Astrocyte (in vitro differentiated cells and primary cell): ENCODE results near the gene FSIP1. TPM values are rescaled to one million over a fixed set of nuclear protein-coding genes. Genes with fewer than 3 reads are reported as not detected.

Experiments
- DNase-seq: peaks from one replicate; pipeline ENCODE4 v3.0.0-alpha.2; 2010; ENCODE audit warnings: low read depth
- FAIRE-seq: peaks from 2 replicates; lab custom pipeline; 2011; peaks lifted over from hg19 to GRCh38; lab: Jason Lieb, UNC
- H2AFZ ChIP-seq: 2 replicates; pipeline ENCODE4 v1.6.0; 2012; ENCODE audit warnings: low read depth, low read length, inconsistent platforms
- H3K27ac ChIP-seq: 2 replicates; pipeline ENCODE4 v1.5.1; 2011; ENCODE audit warnings: low read depth, low read length, inconsistent platforms
- H3K27me3 ChIP-seq: 2 replicates; pipeline ENCODE4 v1.6.0; 2011; ENCODE audit warnings: low read length, inconsistent platforms; ENCODE audit not compliant: insufficient read depth
- H3K36me3 ChIP-seq: 2 replicates; pipeline ENCODE4 v1.5.1; 2011; ENCODE audit warnings: low read length, inconsistent platforms; ENCODE audit not compliant: insufficient read depth
- H3K4me1 ChIP-seq: 2 replicates; pipeline ENCODE4 v1.5.1; 2011; ENCODE audit warnings: low read length, inconsistent platforms; ENCODE audit not compliant: insufficient read depth
- H3K4me2 ChIP-seq: 2 replicates; pipeline ENCODE4 v1.6.0; 2012; ENCODE audit warnings: low read length, inconsistent platforms
- H3K4me3 ChIP-seq: 2 replicates; pipeline ENCODE4 v1.5.1; 2011; ENCODE audit warnings: low read depth, mild to moderate bottlenecking, low read length, inconsistent platforms; ENCODE audit not compliant: insufficient read depth
- H3K79me2 ChIP-seq: 2 replicates; pipeline ENCODE4 v1.6.0; 2012; ENCODE audit warnings: mild to moderate bottlenecking, low read length, inconsistent platforms; ENCODE audit not compliant: insufficient read depth
- H3K9ac ChIP-seq: 2 replicates; pipeline ENCODE4 v1.6.0; 2012; ENCODE audit warnings: mild to moderate bottlenecking, low read length, inconsistent platforms
- H3K9me3 ChIP-seq: 2 replicates; pipeline ENCODE4 v1.5.1; 2012; ENCODE audit warnings: low read depth, mild to moderate bottlenecking, low read length, inconsistent platforms; ENCODE audit not compliant: insufficient read depth
- H4K20me1 ChIP-seq: 2 replicates; pipeline ENCODE4 v1.6.0; 2012; ENCODE audit warnings: low read length, inconsistent platforms; ENCODE audit not compliant: insufficient read depth
- H3K27ac Mint-ChIP-seq: one replicate; pipeline ENCODE4 v1.8.0; 2021; ENCODE audit warnings: mild to moderate bottlenecking, mixed read lengths; ENCODE audit not compliant: unreplicated experiment
- H3K27me3 Mint-ChIP-seq: one replicate; pipeline ENCODE4 v1.8.0; 2021; ENCODE audit warnings: low read depth, mixed read lengths; ENCODE audit not compliant: unreplicated experiment
- H3K36me3 Mint-ChIP-seq: one replicate; pipeline ENCODE4 v1.8.0; 2021; ENCODE audit warnings: low read depth, mixed read lengths; ENCODE audit not compliant: unreplicated experiment
- H3K4me1 Mint-ChIP-seq: one replicate; pipeline ENCODE4 v1.8.0; 2021; ENCODE audit warnings: low read depth, mixed read lengths; ENCODE audit not compliant: unreplicated experiment
- H3K4me3 Mint-ChIP-seq: one replicate; pipeline ENCODE4 v1.8.0; 2021; ENCODE audit warnings: mild to moderate bottlenecking, moderate library complexity, mixed read lengths; ENCODE audit not compliant: unreplicated experiment
- H3K9me3 Mint-ChIP-seq: one replicate; pipeline ENCODE4 v1.8.0; 2021; ENCODE audit warnings: mild to moderate bottlenecking, mixed read lengths; ENCODE audit not compliant: unreplicated experiment
- EZH2 ChIP-seq: IDR thresholded peaks from 2 replicates; pipeline ENCODE4 v1.6.1; 2012; ENCODE audit warnings: mild to moderate bottlenecking, low read length, inconsistent platforms; ENCODE audit not compliant: insufficient read depth
- total RNA-seq: library from RNA; stranded (reverse); gene quantifications from 2 replicates; pipeline ENCODE4 v1.2.1, GENCODE V29; 2021
- TF ChIP-seq, protein P1 (sequence below): IDR thresholded peaks from 2 replicates; pipeline ENCODE4 v1.5.1; 2011; ENCODE audit warnings: low read depth, mild to moderate bottlenecking, inconsistent platforms, low read length, moderate library complexity; ENCODE audit not compliant: insufficient read depth

FSIP1 gene
- total RNA-seq, 1 donor from 2014 or later = 0.77 TPM

DNA sequence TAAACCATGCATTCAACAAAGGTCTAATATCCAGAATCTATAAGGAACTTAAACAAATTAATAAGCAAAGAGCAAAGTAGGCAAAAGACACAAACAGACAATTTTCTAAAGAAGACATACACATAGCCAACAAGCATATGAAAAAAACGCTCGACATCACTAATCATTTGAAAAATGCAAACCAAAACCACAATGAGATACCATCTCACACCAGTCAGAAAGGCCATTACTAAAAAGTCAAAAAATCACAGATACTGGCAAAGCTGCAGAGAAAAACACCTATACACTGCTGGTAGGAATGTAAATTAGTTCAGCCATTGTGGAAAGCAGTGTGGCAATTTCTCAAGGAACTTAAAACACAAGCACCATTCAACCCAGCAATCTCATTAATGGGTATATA is 53.8 kb downstream of the FSIP1 start:
- no peak overlapping the region for H3K4me3 Mint-ChIP-seq
- H3K9me3 Mint-ChIP-seq = peaks cover 4% of the 10 kb centered on the region
- no peak overlapping the region for H3K27ac ChIP-seq
- H3K4me2 ChIP-seq = no peak overlapping the region
- no peak overlapping the region for H2AFZ ChIP-seq
- no peaks in the 10 kb centered on the region for H3K79me2 ChIP-seq
- no peak for TF ChIP-seq EZH2
- TF ChIP-seq, protein P1, sequence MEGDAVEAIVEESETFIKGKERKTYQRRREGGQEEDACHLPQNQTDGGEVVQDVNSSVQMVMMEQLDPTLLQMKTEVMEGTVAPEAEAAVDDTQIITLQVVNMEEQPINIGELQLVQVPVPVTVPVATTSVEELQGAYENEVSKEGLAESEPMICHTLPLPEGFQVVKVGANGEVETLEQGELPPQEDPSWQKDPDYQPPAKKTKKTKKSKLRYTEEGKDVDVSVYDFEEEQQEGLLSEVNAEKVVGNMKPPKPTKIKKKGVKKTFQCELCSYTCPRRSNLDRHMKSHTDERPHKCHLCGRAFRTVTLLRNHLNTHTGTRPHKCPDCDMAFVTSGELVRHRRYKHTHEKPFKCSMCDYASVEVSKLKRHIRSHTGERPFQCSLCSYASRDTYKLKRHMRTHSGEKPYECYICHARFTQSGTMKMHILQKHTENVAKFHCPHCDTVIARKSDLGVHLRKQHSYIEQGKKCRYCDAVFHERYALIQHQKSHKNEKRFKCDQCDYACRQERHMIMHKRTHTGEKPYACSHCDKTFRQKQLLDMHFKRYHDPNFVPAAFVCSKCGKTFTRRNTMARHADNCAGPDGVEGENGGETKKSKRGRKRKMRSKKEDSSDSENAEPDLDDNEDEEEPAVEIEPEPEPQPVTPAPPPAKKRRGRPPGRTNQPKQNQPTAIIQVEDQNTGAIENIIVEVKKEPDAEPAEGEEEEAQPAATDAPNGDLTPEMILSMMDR = no peak
- H3K27me3 ChIP-seq = no peaks in the 10 kb centered on the region
- H3K27ac Mint-ChIP-seq = peak overlapping the region; percentile 76
- H3K36me3 ChIP-seq = no peaks in the 10 kb centered on the region
- FAIRE-seq = no peak
- no peaks in the 10 kb centered on the region for H3K27me3 Mint-ChIP-seq
- no peak overlapping the region for H3K9ac ChIP-seq
- peaks cover 17% of the 10 kb centered on the region for H3K4me1 Mint-ChIP-seq
- H3K4me3 ChIP-seq = no peak overlapping the region
- H3K4me1 ChIP-seq = peaks cover 3% of the 10 kb centered on the region
- H4K20me1 ChIP-seq = no peaks in the 10 kb centered on the region
- peak; percentile 44 for DNase-seq
- no peaks in the 10 kb centered on the region for H3K9me3 ChIP-seq
- no peaks in the 10 kb centered on the region for H3K36me3 Mint-ChIP-seq

DNA sequence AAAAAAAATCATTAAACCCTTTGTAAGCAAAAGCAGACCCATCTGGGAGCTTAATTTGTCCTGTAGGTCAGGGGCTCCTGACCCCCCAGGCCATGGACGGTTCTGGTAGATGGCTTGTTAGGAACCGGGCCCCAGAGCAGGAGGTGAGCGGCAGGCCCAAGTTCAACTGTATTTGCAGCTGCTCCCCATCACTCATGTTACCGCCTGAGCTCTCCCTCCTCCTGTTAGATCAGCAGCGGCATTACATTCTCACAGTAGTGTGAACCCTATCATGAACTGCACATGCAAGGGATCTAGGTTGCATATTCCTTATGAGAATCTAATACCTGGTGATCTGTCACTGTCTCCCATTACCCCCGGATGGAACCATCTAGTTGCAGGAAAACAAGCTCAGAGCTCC is 60.7 kb downstream of the FSIP1 start:
- no peak overlapping the region for H3K4me2 ChIP-seq
- DNase-seq = no peak
- Mint-ChIP-seq H3K36me3 (no peaks in the 10 kb centered on the region), H3K9me3 (no peaks in the 10 kb centered on the region), H3K27me3 (no peaks in the 10 kb centered on the region), H3K4me3 (no peak overlapping the region), H3K27ac (peak overlapping the region; percentile 58), H3K4me1 (peaks cover 31% of the 10 kb centered on the region)
- no peaks in the 10 kb centered on the region for H3K79me2 ChIP-seq
- TF ChIP-seq, protein P1 = no peak
- no peak for TF ChIP-seq EZH2
- H2AFZ ChIP-seq = no peak overlapping the region
- no peak overlapping the region for H3K4me3 ChIP-seq
- no peak overlapping the region for H3K9ac ChIP-seq
- H4K20me1 ChIP-seq = no peaks in the 10 kb centered on the region
- no peak overlapping the region for H3K27ac ChIP-seq
- H3K9me3 ChIP-seq = no peaks in the 10 kb centered on the region
- FAIRE-seq = no peak
- H3K36me3 ChIP-seq = no peaks in the 10 kb centered on the region
- no peaks in the 10 kb centered on the region for H3K27me3 ChIP-seq
- peaks cover 18% of the 10 kb centered on the region for H3K4me1 ChIP-seq

DNA sequence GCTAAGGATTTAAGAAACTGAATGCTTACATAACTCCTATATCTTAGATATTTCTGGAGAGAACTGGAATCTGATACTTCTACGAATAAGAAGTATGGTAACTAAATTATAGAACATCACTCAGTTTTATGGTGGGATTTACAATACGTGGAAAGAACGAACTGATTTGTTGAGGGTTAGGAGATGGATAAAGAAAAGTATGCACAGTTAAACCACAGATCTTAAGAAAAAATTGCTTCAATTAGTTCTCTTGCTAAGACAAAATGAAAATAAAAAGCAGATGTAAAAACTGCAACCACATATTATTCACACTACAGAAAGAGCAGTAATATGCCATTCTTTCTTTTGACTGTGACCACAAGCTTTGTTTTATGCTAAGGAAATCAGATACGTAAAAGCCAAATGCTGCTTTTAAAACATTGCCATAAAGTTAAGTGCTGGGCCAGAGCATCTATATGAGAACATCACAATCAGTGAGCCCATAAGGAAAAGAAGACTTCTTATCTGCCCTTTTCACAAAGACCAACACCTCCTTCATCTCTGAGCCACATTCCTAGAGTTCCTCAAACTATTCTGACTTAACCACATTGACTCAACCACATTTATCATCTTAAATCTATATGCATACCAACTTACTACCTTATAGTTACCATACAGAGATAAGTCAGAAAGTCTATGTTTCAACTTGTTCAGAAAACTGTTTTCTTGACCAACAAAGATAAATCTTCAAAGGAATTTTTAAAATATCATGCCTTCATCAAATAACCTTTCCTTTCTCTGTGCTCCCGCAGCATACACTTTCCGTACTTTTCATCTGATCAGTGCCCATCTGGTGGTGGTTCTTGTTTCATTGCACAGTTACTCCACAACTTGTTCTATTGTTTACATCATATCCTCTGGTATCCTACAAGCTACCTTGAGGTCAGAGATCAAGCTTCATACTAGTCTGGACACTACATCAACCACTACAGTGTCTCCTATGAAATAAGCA is 61.7 kb downstream of the FSIP1 start:
- FAIRE-seq = peak; percentile 100
- peaks cover 31% of the 10 kb centered on the region for H3K4me1 Mint-ChIP-seq

More for the DNA sequence above, 61.7 kb downstream of the FSIP1 start:
- Histone ChIP-seq H3K9me3 (no peaks in the 10 kb centered on the region), H3K27ac (peak overlapping the region; percentile 19), H3K4me3 (no peak overlapping the region), H3K4me1 (peaks cover 18% of the 10 kb centered on the region), H4K20me1 (no peaks in the 10 kb centered on the region), H3K79me2 (no peaks in the 10 kb centered on the region), H2AFZ (no peak overlapping the region), H3K27me3 (no peaks in the 10 kb centered on the region), H3K4me2 (peak overlapping the region; percentile 63), H3K9ac (no peak overlapping the region), H3K36me3 (no peaks in the 10 kb centered on the region)
- H3K36me3 Mint-ChIP-seq = no peaks in the 10 kb centered on the region
- H3K4me3 Mint-ChIP-seq = no peak overlapping the region
- peak overlapping the region; percentile 93 for H3K27ac Mint-ChIP-seq
- DNase-seq = peak; percentile 90
- TF ChIP-seq, protein P1 = no peak
- no peak for TF ChIP-seq EZH2
- H3K9me3 Mint-ChIP-seq = no peaks in the 10 kb centered on the region
- H3K27me3 Mint-ChIP-seq = no peaks in the 10 kb centered on the region
